Neural progenitor cell (in vitro differentiated cells): ENCODE data around the gene THAP2. TPM values are rescaled to one million over a fixed set of nuclear protein-coding genes. Genes with fewer than 3 reads are reported as not detected.

Experiments
- DNase-seq: peaks from one replicate; pipeline ENCODE4 v3.0.0-alpha.2; 2016; ENCODE audit warnings: low spot score
- H2AFZ ChIP-seq: fragments of 200-600 bp; sonication (generic); replicated peaks from 2 replicates; pipeline ENCODE4 v1.6.1; 2016; ENCODE audit warnings: antibody characterized with exemption
- H3F3A ChIP-seq: fragments of 200-600 bp; sonication (generic); 2 replicates; pipeline ENCODE4 v1.6.1; 2016; ENCODE audit warnings: antibody characterized with exemption, low read depth
- H3K27ac ChIP-seq: fragments of 200-600 bp; sonication (generic); 2 replicates; pipeline ENCODE4 v1.5.1; 2016; ENCODE audit warnings: mild to moderate bottlenecking
- H3K27me3 ChIP-seq: fragments of 200-600 bp; sonication (generic); 2 replicates; pipeline ENCODE4 v1.6.1; 2016; ENCODE audit warnings: mild to moderate bottlenecking, moderate library complexity
- H3K36me3 ChIP-seq: fragments of 200-600 bp; sonication (generic); 2 replicates; pipeline ENCODE4 v1.5.1; 2016
- H3K4me1 ChIP-seq: fragments of 200-600 bp; sonication (generic); 2 replicates; pipeline ENCODE4 v1.6.1; 2016; ENCODE audit warnings: mixed run types
- H3K4me2 ChIP-seq: fragments of 200-600 bp; sonication (generic); 2 replicates; pipeline ENCODE4 v1.6.1; 2016
- H3K4me3 ChIP-seq: fragments of 200-600 bp; sonication (generic); 2 replicates; pipeline ENCODE4 v1.5.1; 2016
- H3K79me2 ChIP-seq: fragments of 200-600 bp; sonication (generic); 2 replicates; pipeline ENCODE4 v1.6.1; 2016; ENCODE audit warnings: low read depth
- H3K9ac ChIP-seq: fragments of 200-600 bp; sonication (generic); 2 replicates; pipeline ENCODE4 v1.6.1; 2016
- H3K9me3 ChIP-seq: fragments of 200-600 bp; sonication (generic); 2 replicates; pipeline ENCODE4 v1.5.1; 2016; ENCODE audit warnings: low read depth
- H4K20me1 ChIP-seq: fragments of 200-600 bp; sonication (generic); 2 replicates; pipeline ENCODE4 v1.6.1; 2016; ENCODE audit warnings: low read depth
- H3K27ac Mint-ChIP-seq: 3 replicates; pipeline ENCODE4 v1.8.0; 2021; ENCODE audit warnings: mixed read lengths
- H3K27me3 Mint-ChIP-seq: 2 replicates; pipeline ENCODE4 v1.8.0; 2022; ENCODE audit warnings: low read depth, mild to moderate bottlenecking, inconsistent platforms, moderate library complexity, mixed read lengths; ENCODE audit not compliant: insufficient read depth
- H3K36me3 Mint-ChIP-seq: 3 replicates; pipeline ENCODE4 v1.8.0; 2021; ENCODE audit warnings: mixed read lengths
- H3K4me1 Mint-ChIP-seq: 3 replicates; pipeline ENCODE4 v1.8.0; 2021; ENCODE audit warnings: mixed read lengths
- H3K4me3 Mint-ChIP-seq: 3 replicates; pipeline ENCODE4 v1.8.0; 2021; ENCODE audit warnings: mild to moderate bottlenecking, moderate library complexity, mixed read lengths
- H3K9me3 Mint-ChIP-seq: 3 replicates; pipeline ENCODE4 v1.8.0; 2020; ENCODE audit warnings: mixed read lengths
- CTCF ChIP-seq: fragments of 200-600 bp; sonication (generic); IDR thresholded peaks from 2 replicates; pipeline ENCODE4 v1.5.1; 2017; ENCODE audit warnings: antibody characterized with exemption, mild to moderate bottlenecking
- EZH2 ChIP-seq: fragments of 200-600 bp; sonication (generic); IDR thresholded peaks from 2 replicates; pipeline ENCODE4 v1.6.1; 2017; ENCODE audit warnings: antibody characterized with exemption, mild to moderate bottlenecking, moderate library complexity
- EZH2phosphoT487 ChIP-seq: fragments of 200-600 bp; sonication (generic); IDR thresholded peaks from 2 replicates; pipeline ENCODE4 v1.6.1; 2017; ENCODE audit warnings: antibody characterized with exemption
- total RNA-seq: library from RNA; depleted of rRNA; stranded (reverse); fragments of >200 nt; gene quantifications from 2 replicates; pipeline ENCODE4 v1.2.3, GENCODE V29; 2015; ENCODE audit warnings: low replicate concordance

Gene THAP2
- total RNA-seq, 1 donor from 2014 or later: 37.3 TPM

GRCh38 chr12:71682466-71682865 is 18.4 kb downstream of the THAP2 start:
- Mint-ChIP-seq H3K36me3 (no peaks in the 10 kb centered on the region), H3K4me3 (no peak overlapping the region), H3K9me3 (no peaks in the 10 kb centered on the region), H3K27ac (no peak overlapping the region), H3K27me3 (no peaks in the 10 kb centered on the region), H3K4me1 (peaks cover 2% of the 10 kb centered on the region)
- H2AFZ ChIP-seq: no peak overlapping the region
- DNase-seq: no peak
- H4K20me1 ChIP-seq: no peaks in the 10 kb centered on the region
- H3K27me3 ChIP-seq: no peaks in the 10 kb centered on the region
- no peak overlapping the region for H3K4me3 ChIP-seq
- no peak for TF ChIP-seq EZH2
- no peak for TF ChIP-seq CTCF
- no peaks in the 10 kb centered on the region for H3K9me3 ChIP-seq
- H3K9ac ChIP-seq: no peak overlapping the region
- peaks cover 9% of the 10 kb centered on the region for H3K79me2 ChIP-seq
- no peak overlapping the region for H3K27ac ChIP-seq
- H3K36me3 ChIP-seq: no peaks in the 10 kb centered on the region
- H3K4me1 ChIP-seq: peaks cover 6% of the 10 kb centered on the region
- peaks cover 3% of the 10 kb centered on the region for H3F3A ChIP-seq
- no peak overlapping the region for H3K4me2 ChIP-seq

DNA sequence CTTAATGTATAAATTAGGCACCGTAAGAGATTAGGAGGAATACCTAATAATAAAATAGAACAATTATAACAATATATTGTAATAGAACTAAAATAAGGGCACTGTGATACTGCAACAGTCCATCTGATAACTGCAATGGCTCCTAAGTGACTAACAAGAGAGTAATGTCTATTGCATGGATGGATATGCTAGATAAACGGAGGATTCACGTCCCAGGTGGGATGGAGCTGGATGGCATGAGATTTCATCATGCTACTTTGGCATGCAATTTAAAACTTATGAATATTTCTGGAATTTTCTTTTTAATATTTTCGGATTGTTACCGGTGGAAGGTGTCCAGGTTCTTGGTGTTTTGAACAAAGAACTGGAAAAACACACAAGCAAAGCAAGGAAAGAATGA is 19.5 kb downstream of the THAP2 start:
- no peaks in the 10 kb centered on the region for H3K27me3 ChIP-seq
- peaks cover 10% of the 10 kb centered on the region for H3K4me1 Mint-ChIP-seq
- H3K27ac Mint-ChIP-seq: no peak overlapping the region
- no peak for TF ChIP-seq CTCF
- TF ChIP-seq EZH2: no peak
- no peak for TF ChIP-seq EZH2phosphoT487
- no peak overlapping the region for H3K4me3 ChIP-seq
- H3K27me3 Mint-ChIP-seq: no peaks in the 10 kb centered on the region
- H3K4me3 Mint-ChIP-seq: no peak overlapping the region
- no peaks in the 10 kb centered on the region for H4K20me1 ChIP-seq
- no peak for DNase-seq
- H3K9ac ChIP-seq: no peak overlapping the region
- peaks cover 9% of the 10 kb centered on the region for H3K79me2 ChIP-seq
- peaks cover 3% of the 10 kb centered on the region for H3F3A ChIP-seq
- peaks cover 7% of the 10 kb centered on the region for H3K4me1 ChIP-seq
- H3K9me3 Mint-ChIP-seq: no peaks in the 10 kb centered on the region
- H3K36me3 Mint-ChIP-seq: no peaks in the 10 kb centered on the region
- no peaks in the 10 kb centered on the region for H3K9me3 ChIP-seq
- H3K4me2 ChIP-seq: no peak overlapping the region
- no peak overlapping the region for H3K27ac ChIP-seq
- no peak overlapping the region for H2AFZ ChIP-seq
- H3K36me3 ChIP-seq: no peaks in the 10 kb centered on the region

DNA sequence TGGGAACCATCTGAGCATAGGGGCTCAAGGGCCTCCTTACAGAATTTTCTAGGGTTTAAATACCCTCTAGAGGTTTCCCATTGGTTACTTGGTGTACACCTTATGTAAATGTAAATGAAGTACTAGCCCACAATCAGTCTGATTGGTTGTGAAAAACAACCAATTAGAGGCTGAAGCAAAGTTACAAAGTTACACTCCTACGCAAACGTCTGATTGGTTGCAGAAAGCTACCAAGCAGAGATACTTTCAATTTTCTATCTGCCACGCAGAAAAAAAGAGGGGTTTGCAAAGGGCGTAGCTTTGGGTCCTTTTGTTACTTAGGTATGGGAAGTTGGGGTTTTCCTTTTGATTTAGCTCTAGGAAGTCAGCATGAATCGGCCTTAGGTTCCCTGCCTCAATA is 20.0 kb downstream of the THAP2 start:
- no peak for DNase-seq
- no peak overlapping the region for H3K9ac ChIP-seq
- no peak overlapping the region for H3K4me3 ChIP-seq
- H3K4me1 ChIP-seq: peaks cover 7% of the 10 kb centered on the region
- H3K4me1 Mint-ChIP-seq: peaks cover 10% of the 10 kb centered on the region
- peaks cover 9% of the 10 kb centered on the region for H3K79me2 ChIP-seq
- no peak overlapping the region for H3K27ac Mint-ChIP-seq
- H3K9me3 Mint-ChIP-seq: no peaks in the 10 kb centered on the region
- H3K27me3 Mint-ChIP-seq: no peaks in the 10 kb centered on the region
- TF ChIP-seq EZH2phosphoT487 (no peak), CTCF (no peak), EZH2 (no peak)
- H3F3A ChIP-seq: peaks cover 3% of the 10 kb centered on the region
- H4K20me1 ChIP-seq: no peaks in the 10 kb centered on the region
- no peak overlapping the region for H3K4me2 ChIP-seq
- no peaks in the 10 kb centered on the region for H3K27me3 ChIP-seq
- H3K4me3 Mint-ChIP-seq: no peak overlapping the region
- H3K36me3 ChIP-seq: no peaks in the 10 kb centered on the region
- H3K36me3 Mint-ChIP-seq: no peaks in the 10 kb centered on the region
- H2AFZ ChIP-seq: no peak overlapping the region
- H3K27ac ChIP-seq: no peak overlapping the region
- no peaks in the 10 kb centered on the region for H3K9me3 ChIP-seq
